DND-41 (cell line): ENCODE measurements around the gene RAB20.

Source experiments
- EZH2 ChIP-seq: IDR thresholded peaks from 3 replicates; pipeline ENCODE4 v1.6.1; 2012; ENCODE audit warnings: borderline replicate concordance, low read depth, mild to moderate bottlenecking, moderate library complexity, low read length, inconsistent platforms; ENCODE audit not compliant: severe bottlenecking
- TF ChIP-seq, protein P1 (sequence below): IDR thresholded peaks from 2 replicates; pipeline ENCODE4 v1.5.1; 2012; ENCODE audit warnings: borderline replicate concordance, low read length, moderate library complexity, mild to moderate bottlenecking; ENCODE audit not compliant: poor library complexity, severe bottlenecking; ENCODE audit errors: extremely low read depth

GRCh38 chr13:110503037-110503901 lies 58.3 kb downstream of the RAB20 start:
- TF ChIP-seq, protein P1, sequence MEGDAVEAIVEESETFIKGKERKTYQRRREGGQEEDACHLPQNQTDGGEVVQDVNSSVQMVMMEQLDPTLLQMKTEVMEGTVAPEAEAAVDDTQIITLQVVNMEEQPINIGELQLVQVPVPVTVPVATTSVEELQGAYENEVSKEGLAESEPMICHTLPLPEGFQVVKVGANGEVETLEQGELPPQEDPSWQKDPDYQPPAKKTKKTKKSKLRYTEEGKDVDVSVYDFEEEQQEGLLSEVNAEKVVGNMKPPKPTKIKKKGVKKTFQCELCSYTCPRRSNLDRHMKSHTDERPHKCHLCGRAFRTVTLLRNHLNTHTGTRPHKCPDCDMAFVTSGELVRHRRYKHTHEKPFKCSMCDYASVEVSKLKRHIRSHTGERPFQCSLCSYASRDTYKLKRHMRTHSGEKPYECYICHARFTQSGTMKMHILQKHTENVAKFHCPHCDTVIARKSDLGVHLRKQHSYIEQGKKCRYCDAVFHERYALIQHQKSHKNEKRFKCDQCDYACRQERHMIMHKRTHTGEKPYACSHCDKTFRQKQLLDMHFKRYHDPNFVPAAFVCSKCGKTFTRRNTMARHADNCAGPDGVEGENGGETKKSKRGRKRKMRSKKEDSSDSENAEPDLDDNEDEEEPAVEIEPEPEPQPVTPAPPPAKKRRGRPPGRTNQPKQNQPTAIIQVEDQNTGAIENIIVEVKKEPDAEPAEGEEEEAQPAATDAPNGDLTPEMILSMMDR: no peak
- TF ChIP-seq EZH2: no peak
